ENCODE data around the gene PIEZO1. TPM values are rescaled to one million over a fixed set of nuclear protein-coding genes. Genes with fewer than 3 reads are reported as not detected.
A peak's percentile ranks its signal among the peaks of the same experiment; 100 is the strongest.

The PIEZO1 gene
- total RNA-seq, 1 donor from 2014 or later: 5.5 TPM

DNA sequence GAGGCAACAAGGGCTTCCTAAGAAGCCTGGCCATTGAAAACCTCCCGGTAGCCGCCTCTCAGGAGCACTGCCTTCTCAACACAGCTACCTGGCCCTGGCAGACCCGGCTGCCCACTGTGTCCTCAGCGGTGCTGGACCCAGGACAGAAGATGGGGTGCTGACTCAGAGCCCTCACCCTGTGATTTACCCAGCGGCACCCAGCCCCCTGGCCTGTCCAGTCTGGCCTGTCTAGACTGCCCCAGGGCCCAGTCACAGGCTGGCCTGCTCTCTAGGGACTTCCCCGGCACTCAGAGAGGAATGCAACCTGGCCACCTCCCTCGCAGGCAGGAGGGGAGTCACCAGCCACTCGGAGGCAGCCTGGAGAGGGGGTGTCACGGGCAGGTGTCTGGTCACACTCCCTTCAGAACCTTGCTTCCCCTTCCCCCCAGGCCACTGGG, 20.1 kb downstream of the PIEZO1 start:
- Mint-ChIP-seq H3K36me3 (no peaks in the 10 kb centered on the region), H3K4me3 (no peak overlapping the region), H3K27ac (no peak overlapping the region), H3K4me1 (peaks cover 26% of the 10 kb centered on the region), H3K27me3 (ENCODE audit: insufficient read depth, low read depth) (peaks cover 2% of the 10 kb centered on the region), H3K9me3 (no peaks in the 10 kb centered on the region)
- H3K27ac ChIP-seq: no peak overlapping the region
- no peaks in the 10 kb centered on the region for H3K9me3 ChIP-seq (ENCODE audit: low read depth)
- H3K36me3 ChIP-seq: no peaks in the 10 kb centered on the region
- H3F3A ChIP-seq (ENCODE audit: low read depth): peaks cover 30% of the 10 kb centered on the region
- no peak overlapping the region for H3K4me2 ChIP-seq
- H3K4me1 ChIP-seq: peaks cover 39% of the 10 kb centered on the region
- DNase-seq (ENCODE audit: low spot score): no peak
- TF ChIP-seq, protein P1, sequence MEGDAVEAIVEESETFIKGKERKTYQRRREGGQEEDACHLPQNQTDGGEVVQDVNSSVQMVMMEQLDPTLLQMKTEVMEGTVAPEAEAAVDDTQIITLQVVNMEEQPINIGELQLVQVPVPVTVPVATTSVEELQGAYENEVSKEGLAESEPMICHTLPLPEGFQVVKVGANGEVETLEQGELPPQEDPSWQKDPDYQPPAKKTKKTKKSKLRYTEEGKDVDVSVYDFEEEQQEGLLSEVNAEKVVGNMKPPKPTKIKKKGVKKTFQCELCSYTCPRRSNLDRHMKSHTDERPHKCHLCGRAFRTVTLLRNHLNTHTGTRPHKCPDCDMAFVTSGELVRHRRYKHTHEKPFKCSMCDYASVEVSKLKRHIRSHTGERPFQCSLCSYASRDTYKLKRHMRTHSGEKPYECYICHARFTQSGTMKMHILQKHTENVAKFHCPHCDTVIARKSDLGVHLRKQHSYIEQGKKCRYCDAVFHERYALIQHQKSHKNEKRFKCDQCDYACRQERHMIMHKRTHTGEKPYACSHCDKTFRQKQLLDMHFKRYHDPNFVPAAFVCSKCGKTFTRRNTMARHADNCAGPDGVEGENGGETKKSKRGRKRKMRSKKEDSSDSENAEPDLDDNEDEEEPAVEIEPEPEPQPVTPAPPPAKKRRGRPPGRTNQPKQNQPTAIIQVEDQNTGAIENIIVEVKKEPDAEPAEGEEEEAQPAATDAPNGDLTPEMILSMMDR (IDR thresholded peaks at IDR 0.05): no peak
- TF ChIP-seq EZH2 (IDR thresholded peaks at IDR 0.05) (no peak), EZH2phosphoT487 (IDR thresholded peaks at IDR 0.05) (no peak)
- H3K27me3 ChIP-seq: no peaks in the 10 kb centered on the region
- no peak overlapping the region for H2AFZ ChIP-seq (replicated peaks)
- H3K79me2 ChIP-seq (ENCODE audit: low read depth): no peaks in the 10 kb centered on the region
- H3K9ac ChIP-seq: no peak overlapping the region
- peaks cover under 1% of the 10 kb centered on the region for H4K20me1 ChIP-seq (ENCODE audit: low read depth)
- no peak overlapping the region for H3K4me3 ChIP-seq

- H3K9me3 Mint-ChIP-seq: no peaks in the 10 kb centered on the region
- Histone ChIP-seq H3K36me3 (no peaks in the 10 kb centered on the region), H3K79me2 (ENCODE audit: low read depth) (no peaks in the 10 kb centered on the region), H3K4me1 (peaks cover 39% of the 10 kb centered on the region), H3K4me3 (no peak overlapping the region), H3K27me3 (no peaks in the 10 kb centered on the region), H2AFZ (replicated peaks) (no peak overlapping the region), H4K20me1 (ENCODE audit: low read depth) (no peaks in the 10 kb centered on the region), H3F3A (ENCODE audit: low read depth) (peaks cover 29% of the 10 kb centered on the region), H3K9me3 (ENCODE audit: low read depth) (no peaks in the 10 kb centered on the region), H3K9ac (no peak overlapping the region), H3K4me2 (peak overlapping the region; percentile 60), H3K27ac (no peak overlapping the region)
- peaks cover 2% of the 10 kb centered on the region for H3K27me3 Mint-ChIP-seq (ENCODE audit: insufficient read depth, low read depth)
- H3K4me1 Mint-ChIP-seq: peaks cover 25% of the 10 kb centered on the region
- no peak overlapping the region for H3K27ac Mint-ChIP-seq
- H3K4me3 Mint-ChIP-seq: no peak overlapping the region
- TF ChIP-seq EZH2phosphoT487 (IDR thresholded peaks at IDR 0.05) (no peak), EZH2 (IDR thresholded peaks at IDR 0.05) (no peak)
- TF ChIP-seq, protein P1 (IDR thresholded peaks at IDR 0.05): no peak
- no peaks in the 10 kb centered on the region for H3K36me3 Mint-ChIP-seq
- no peak for DNase-seq (ENCODE audit: low spot score)
Measured at GRCh38 chr16:88764080-88764479, 20.9 kb downstream of the PIEZO1 start.

DNA sequence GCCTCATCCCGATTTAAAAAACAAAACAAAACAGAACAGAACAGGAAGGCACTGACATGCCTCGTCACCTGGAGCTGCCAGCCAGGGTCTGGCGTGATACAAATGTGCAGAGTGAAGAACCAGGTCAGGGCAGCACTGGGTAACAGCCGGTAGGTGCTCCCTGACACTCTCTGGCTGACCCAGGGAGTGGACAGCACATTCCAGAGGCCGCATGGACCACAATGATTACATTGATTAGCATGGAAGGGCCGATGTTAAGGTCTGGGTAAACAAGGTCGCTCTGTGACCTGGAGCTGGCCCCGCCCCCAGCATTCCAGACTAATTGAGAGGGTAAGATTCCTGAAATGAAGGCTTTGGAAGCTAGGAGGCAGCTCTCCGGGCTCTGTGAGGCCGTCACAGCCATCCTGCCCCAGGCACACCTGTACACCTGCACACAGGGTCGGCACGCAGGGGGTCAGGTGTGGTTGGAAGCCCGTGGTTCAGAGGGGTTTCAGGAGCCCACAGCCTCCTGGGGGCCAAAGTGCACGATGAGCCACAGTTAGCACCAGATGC, 21.4 kb downstream of the PIEZO1 start:
- H3K4me1 ChIP-seq: peaks cover 34% of the 10 kb centered on the region
- no peaks in the 10 kb centered on the region for H3K9me3 Mint-ChIP-seq
- H3K36me3 ChIP-seq: no peaks in the 10 kb centered on the region
- no peak overlapping the region for H3K27ac ChIP-seq
- TF ChIP-seq EZH2 (IDR thresholded peaks at IDR 0.05) (no peak), EZH2phosphoT487 (IDR thresholded peaks at IDR 0.05) (no peak)
- TF ChIP-seq, protein P1 (IDR thresholded peaks at IDR 0.05): no peak
- peaks cover 23% of the 10 kb centered on the region for H3K4me1 Mint-ChIP-seq
- H3K36me3 Mint-ChIP-seq: no peaks in the 10 kb centered on the region
- no peak overlapping the region for H3K27ac Mint-ChIP-seq
- no peak overlapping the region for H3K4me3 ChIP-seq
- H3K9ac ChIP-seq: no peak overlapping the region
- H3K4me3 Mint-ChIP-seq: no peak overlapping the region
- H3K27me3 ChIP-seq: no peaks in the 10 kb centered on the region
- no peaks in the 10 kb centered on the region for H3K9me3 ChIP-seq (ENCODE audit: low read depth)
- H3K27me3 Mint-ChIP-seq (ENCODE audit: insufficient read depth, low read depth): peaks cover 2% of the 10 kb centered on the region
- DNase-seq (ENCODE audit: low spot score): peak; percentile 93
- peak overlapping the region; percentile 60 for H3K4me2 ChIP-seq
- H2AFZ ChIP-seq (replicated peaks): no peak overlapping the region
- no peaks in the 10 kb centered on the region for H3K79me2 ChIP-seq (ENCODE audit: low read depth)
- H3F3A ChIP-seq (ENCODE audit: low read depth): peaks cover 28% of the 10 kb centered on the region
- no peaks in the 10 kb centered on the region for H4K20me1 ChIP-seq (ENCODE audit: low read depth)
